GM12873 (cell line): ENCODE measurements around the gene PLA2G4B.

ENCODE experiments used
- CTCF ChIP-seq: IDR thresholded peaks from 2 replicates; pipeline ENCODE4 v1.5.1; 2012; ENCODE audit warnings: low read depth, mild to moderate bottlenecking, moderate library complexity, low read length, control low read depth; ENCODE audit not compliant: insufficient read depth; ENCODE audit errors: missing control alignments

PLA2G4B gene

GRCh38 chr15:41893422-41894250 is 55.0 kb downstream of the PLA2G4B start, which contains the start of gene SPTBN5:
Gene SPTBN5, minus strand, starts transcription at chr15:41894053. Its CDS starts 556 bp downstream, at chr15:41893497.
- TF ChIP-seq CTCF, result no peak

- TF ChIP-seq CTCF, result no peak
Observed at GRCh38 chr15:41894251-41894790, 55.7 kb downstream of the PLA2G4B start.

GRCh38 chr15:41894791-41895463 is 56.3 kb downstream of the PLA2G4B start:
- peak; percentile 22 for TF ChIP-seq CTCF

DNA sequence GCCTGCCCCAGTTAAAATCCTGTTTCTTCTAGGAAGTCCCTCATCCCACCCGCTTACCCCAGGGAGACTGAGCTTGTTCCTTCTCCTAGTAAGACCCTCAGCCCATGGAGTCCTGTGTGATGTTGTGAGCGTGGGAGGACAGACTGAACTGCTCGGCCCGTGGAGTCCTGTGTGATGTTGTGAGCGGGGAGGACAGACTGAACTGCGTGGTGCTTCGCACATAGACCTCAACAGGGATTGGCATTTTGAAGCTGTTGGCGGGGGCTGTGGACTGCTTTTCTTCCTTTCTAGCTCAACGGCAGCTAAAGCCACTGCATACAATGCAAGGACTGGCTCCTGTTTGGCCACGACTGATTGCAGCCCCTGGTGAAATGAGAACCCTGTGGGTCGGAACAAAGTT is 56.8 kb downstream of the PLA2G4B start:
- TF ChIP-seq CTCF, result no peak

DNA sequence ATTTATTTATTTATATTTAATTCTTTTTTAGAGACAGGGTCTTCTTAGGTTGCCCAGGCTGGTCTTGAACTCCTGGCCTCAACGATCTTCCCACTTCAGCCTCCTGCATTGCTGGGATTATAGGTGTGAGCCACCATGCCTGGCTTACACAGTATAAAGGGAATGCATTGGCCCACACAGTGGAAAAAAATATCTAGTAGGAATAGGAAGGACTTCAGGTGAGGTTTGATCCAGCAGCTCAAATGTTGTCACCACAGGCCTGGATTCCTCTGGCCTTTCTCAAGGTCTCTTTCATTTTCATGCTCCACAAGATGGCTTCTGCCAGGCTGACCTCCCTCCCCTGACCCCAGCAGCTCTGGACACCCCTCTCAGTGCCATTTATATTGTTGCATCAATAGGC is 57.3 kb downstream of the PLA2G4B start:
- TF ChIP-seq CTCF, result no peak

DNA sequence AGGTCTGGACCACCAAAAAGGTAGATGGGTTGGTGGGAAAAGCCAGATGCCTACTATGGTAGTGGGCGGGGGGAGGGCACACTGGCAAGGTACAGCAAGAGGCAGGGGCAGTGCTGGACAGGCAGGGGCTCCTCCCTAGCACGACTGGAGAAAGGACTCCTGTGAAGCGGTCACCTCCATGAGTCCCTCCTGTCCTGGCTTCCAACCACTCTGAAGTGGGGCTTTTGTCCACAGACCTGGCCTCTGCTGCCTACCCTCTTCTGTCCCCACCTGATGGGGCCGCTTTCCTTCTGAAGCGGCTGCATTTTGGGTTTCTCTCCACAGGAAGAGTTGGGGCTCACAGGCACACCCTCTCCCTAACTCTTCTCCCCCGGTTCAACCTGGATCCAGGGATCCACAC is 57.9 kb downstream of the PLA2G4B start:
- TF ChIP-seq CTCF, result no peak

DNA sequence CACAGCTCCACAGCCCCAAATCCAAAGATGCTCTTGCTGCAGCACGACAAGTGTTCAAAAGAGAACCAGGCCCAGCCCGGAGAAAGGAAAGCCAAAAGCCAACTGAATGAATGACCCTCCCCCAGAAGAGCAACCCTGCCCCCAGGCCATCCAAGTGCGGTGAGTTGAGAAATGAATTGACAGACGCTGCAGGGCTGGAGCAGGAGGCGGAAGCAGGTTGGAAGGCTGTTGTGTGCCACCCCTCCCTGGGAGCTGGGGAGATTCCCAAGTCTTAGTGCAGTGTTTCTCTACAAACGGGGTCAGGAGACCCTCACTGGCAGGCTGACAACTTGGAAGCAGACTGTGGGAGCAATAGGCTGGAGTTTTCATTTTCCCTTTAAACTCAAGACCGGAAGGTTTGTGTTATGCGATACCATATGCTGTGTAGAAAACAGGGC is 58.7 kb downstream of the PLA2G4B start:
- TF ChIP-seq CTCF, result no peak
